Skeletal muscle tissue (tissue), 4 donors: Measurements from ENCODE around the gene UST. TPM values are rescaled to one million over a fixed set of nuclear protein-coding genes. Genes with fewer than 3 reads are reported as not detected.

Experiments used
- H3K27ac ChIP-seq: one replicate; pipeline ENCODE4 v1.7.0; 2013; ENCODE audit warnings: mild to moderate bottlenecking, low read depth, low read length, inconsistent platforms
- H3K27me3 ChIP-seq, 3 donors: one replicate each; pipeline ENCODE4 v1.7.0; 2013; ENCODE audit warnings: low read length in 3 of 3; ENCODE audit not compliant: control insufficient read depth in 3 of 3, insufficient read depth in 3 of 3
- H3K36me3 ChIP-seq, 3 donors: one replicate each; pipeline ENCODE4 v1.7.0; 2013; ENCODE audit warnings: low read length in 3 of 3; ENCODE audit not compliant: control insufficient read depth in 3 of 3, insufficient read depth in 3 of 3
- H3K4me1 ChIP-seq, 3 donors: one replicate each; pipeline ENCODE4 v1.7.0; 2013; ENCODE audit warnings: low read length in 3 of 3, mild to moderate bottlenecking in 3 of 3; ENCODE audit not compliant: control insufficient read depth in 3 of 3, insufficient read depth in 3 of 3
- H3K4me3 ChIP-seq, 3 donors: one replicate each; pipeline ENCODE4 v1.7.0; 2013; ENCODE audit warnings: low read length in 3 of 3
- H3K9ac ChIP-seq, 3 donors: one replicate each; pipeline ENCODE4 v1.7.0; 2013; ENCODE audit warnings: low read length in 3 of 3, mild to moderate bottlenecking in 3 of 3, moderate library complexity in 2 of 3, low read depth in 1 of 3
- H3K9me3 ChIP-seq, 3 donors: one replicate each; pipeline ENCODE4 v1.7.0; 2013; ENCODE audit warnings: low read length in 3 of 3; ENCODE audit not compliant: control insufficient read depth in 3 of 3
- total RNA-seq: library from RNA; depleted of rRNA; stranded (reverse); fragments of >200 nt; gene quantifications from one replicate; pipeline ENCODE4 v1.2.3, GENCODE V29; 2014
- donor health status: Osteomylitis.

The UST gene
- total RNA-seq, 1 donor from 2014 or later: 14.6 TPM

DNA sequence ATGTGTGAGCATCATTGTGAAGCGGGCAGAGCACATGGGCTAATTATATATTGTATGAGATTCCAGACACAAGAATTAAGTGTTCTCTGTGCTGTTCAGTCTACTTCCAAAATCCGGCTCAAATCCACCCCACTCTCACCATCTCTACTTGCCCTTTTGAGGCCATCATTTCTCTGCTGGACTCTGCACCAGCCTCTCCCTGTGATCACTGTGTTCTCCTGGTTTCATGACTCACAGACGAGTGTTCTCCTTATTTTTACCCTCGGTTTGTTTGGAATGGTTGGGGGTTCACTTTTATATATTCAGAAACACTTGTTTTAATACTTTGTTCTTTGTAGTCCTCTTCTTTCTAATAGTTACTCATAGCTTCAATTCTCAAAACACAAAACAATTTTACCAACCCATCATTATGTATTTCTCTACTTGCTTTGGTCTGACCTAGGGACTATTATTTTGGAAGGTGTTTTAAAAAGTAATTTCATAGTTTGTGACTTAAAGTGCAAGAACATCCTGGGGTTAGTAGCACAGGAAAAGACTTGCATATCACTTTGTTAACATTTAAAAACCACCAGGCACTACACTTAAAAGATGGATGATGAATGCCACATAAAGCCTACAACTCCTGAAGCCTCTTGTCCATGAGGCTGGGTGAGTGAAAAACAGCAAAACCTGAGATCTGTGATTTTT lies 82.7 kb downstream of the UST start:
- Histone ChIP-seq H3K9ac (no peak overlapping the region), H3K9me3 (no peaks in the 10 kb centered on the region), H3K4me3 (no peak overlapping the region), H3K36me3 (no peaks in the 10 kb centered on the region), H3K27ac (no peak overlapping the region), H3K4me1 (no peaks in the 10 kb centered on the region), H3K27me3 (no peaks in the 10 kb centered on the region)

DNA sequence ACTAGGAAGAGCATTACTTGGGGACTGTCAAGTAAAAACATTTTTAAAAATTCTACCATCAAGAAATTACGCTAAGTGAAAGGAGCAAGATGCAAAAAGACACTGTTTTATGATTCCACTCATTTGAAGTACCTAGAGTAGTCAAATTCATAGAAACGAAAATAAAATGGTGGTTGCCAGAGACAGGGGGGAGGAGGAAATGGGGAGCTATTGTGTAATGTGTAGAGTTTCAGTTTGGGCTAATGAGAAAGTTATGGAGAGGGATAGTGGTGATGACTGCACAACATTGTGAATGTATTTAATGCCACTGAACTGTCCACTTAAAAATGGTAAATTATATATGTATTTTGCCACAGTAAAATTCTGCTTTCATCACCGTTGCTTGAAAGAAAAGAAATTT lies 83.8 kb downstream of the UST start:
- Histone ChIP-seq H3K27me3 (no peaks in the 10 kb centered on the region), H3K9me3 (no peaks in the 10 kb centered on the region), H3K36me3 (no peaks in the 10 kb centered on the region), H3K9ac (no peak overlapping the region), H3K4me3 (no peak overlapping the region), H3K4me1 (no peaks in the 10 kb centered on the region), H3K27ac (no peak overlapping the region)

DNA sequence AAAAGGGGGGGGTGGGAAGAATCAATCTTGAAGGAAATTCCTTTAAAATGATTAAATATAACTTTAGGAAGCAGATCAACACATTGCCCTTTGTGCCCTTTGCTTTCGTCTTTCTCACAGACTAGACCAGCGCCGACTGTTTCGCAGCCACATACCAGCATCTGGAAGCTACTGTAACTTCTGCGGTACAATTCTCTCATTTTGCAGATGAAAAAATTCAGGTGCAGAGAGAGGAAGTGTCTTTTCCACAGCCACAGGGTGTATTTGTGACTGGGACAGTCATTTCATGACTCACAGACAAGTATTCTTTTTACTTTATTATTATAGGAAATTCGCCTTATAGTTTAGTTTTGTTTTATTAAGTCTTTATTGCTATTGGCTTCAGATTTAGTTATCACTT lies 84.2 kb downstream of the UST start:
- Histone ChIP-seq H3K27me3 (no peaks in the 10 kb centered on the region), H3K4me3 (no peak overlapping the region), H3K9ac (no peak overlapping the region), H3K27ac (no peak overlapping the region), H3K9me3 (no peaks in the 10 kb centered on the region), H3K4me1 (no peaks in the 10 kb centered on the region), H3K36me3 (no peaks in the 10 kb centered on the region)

DNA sequence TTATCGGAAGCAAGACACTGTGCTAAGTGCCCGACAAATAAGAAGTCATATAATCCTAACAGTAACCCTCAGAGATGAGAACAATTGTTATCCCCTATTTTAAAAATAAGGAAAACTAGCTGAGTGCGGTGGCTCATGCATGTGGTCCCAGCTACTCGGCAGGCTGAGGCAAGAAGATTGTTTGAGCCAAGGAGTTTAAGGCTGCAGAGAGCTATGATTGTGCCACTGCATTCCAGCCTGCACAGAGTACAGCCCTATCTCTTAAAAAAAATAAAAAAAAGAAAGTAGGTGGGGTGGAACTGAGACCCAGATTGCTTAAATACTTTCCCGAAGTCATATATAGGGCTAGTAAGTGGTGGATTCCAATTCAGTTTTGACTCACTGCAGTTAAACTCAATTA lies 84.7 kb downstream of the UST start:
- H3K27ac ChIP-seq: no peak overlapping the region

DNA sequence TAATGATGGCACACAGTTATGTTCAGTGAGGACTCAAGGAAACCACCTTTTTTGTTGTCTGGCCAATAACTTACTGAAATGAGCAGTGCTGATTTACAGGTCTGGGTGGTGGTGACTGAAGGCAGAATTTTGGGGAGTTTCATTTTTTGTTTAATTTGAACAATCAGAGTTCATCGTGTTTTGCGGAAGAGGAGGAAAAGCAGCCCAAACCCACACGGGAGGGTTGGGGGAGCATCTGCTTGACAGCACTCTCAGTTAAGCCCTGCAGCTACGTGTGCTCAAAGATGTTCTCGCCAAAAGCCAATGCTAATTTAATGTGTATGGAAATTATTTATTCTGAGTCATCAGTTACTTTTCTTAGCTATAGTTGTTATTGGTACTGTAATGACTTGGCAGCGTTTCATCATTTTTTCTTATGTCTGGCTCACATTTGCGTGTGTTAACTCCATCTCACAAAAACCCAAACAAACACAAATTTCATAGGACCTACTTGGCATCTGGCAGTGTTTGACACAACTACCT lies 89.2 kb downstream of the UST start:
- Histone ChIP-seq H3K9me3 (no peaks in the 10 kb centered on the region), H3K27me3 (no peaks in the 10 kb centered on the region), H3K36me3 (no peaks in the 10 kb centered on the region), H3K9ac (no peak overlapping the region), H3K4me3 (no peak overlapping the region), H3K4me1 (no peaks in the 10 kb centered on the region), H3K27ac (no peak overlapping the region)

More for the DNA sequence above, 84.7 kb downstream of the UST start:
- Histone ChIP-seq H3K4me1 (no peaks in the 10 kb centered on the region), H3K36me3 (no peaks in the 10 kb centered on the region), H3K9ac (no peak overlapping the region), H3K9me3 (no peaks in the 10 kb centered on the region), H3K4me3 (no peak overlapping the region), H3K27me3 (no peaks in the 10 kb centered on the region)

DNA sequence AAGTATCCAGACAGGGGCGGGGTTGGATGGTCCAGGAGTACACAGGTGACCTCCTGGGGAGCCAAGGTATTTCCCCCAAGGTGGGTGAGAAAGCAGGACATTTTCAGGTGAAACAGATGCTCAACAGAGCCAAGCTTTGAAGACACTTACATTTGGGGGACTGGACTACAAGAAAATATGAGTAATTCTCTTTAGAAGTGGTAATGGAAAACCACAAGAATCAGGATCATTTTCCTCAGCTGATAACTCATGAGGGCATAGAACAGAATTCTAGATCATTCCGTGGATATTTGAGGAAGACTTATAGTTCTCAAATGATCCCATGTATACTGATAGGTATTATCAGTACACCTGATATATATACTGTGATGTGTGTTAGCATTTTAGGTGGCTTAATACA lies 89.9 kb downstream of the UST start:
- no peak overlapping the region for H3K27ac ChIP-seq
- no peak overlapping the region for H3K4me3 ChIP-seq
- H3K27me3 ChIP-seq: no peaks in the 10 kb centered on the region
- H3K9ac ChIP-seq: no peak overlapping the region
- no peaks in the 10 kb centered on the region for H3K9me3 ChIP-seq
- H3K36me3 ChIP-seq: no peaks in the 10 kb centered on the region
- H3K4me1 ChIP-seq: no peaks in the 10 kb centered on the region

DNA sequence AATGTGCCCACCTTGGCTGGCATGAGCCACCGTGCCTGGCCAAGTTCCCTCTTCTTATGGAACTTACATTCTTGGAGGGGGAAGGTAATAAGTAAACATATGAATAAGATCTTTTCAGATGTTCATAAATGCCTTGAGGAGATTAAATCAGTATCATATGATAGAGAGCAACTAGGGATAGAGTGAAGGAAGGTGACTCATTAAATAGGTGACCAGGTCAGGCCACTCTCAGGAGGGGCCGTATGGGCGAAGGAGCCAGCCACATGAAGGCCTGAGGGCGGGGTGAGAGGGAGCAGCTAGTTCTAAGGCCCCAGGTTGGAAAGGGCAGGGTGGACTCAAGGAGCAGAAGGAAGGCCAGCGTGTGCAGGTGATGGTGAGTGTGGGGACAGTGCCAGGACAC lies 91.1 kb downstream of the UST start:
- Histone ChIP-seq H3K4me3 (no peak overlapping the region), H3K27me3 (no peaks in the 10 kb centered on the region), H3K9me3 (no peaks in the 10 kb centered on the region), H3K36me3 (no peaks in the 10 kb centered on the region), H3K9ac (no peak overlapping the region), H3K27ac (no peak overlapping the region), H3K4me1 (no peaks in the 10 kb centered on the region)

DNA sequence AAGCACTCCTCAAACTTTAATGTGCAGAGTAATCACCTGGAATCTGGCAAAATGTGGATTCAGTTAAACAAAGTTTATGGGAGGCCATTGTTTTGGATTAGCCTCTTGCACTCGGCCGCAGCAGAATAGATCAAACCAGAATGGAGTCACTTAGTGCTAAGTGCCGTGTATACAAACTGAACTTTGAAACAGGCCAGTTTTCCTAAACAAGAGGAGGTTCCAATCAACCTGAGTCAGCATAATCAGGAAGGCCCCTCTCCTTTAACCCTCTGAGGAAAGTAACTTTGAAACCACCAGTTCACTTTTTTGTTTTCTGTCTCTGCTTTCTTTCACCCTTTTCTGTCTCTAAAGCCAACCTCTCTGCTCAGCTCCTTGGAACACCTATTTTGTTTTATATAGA lies 92.2 kb downstream of the UST start:
- H3K4me3 ChIP-seq: no peak overlapping the region
- no peaks in the 10 kb centered on the region for H3K9me3 ChIP-seq
- no peaks in the 10 kb centered on the region for H3K36me3 ChIP-seq
- H3K27me3 ChIP-seq: no peaks in the 10 kb centered on the region
- H3K4me1 ChIP-seq: no peaks in the 10 kb centered on the region
- no peak overlapping the region for H3K27ac ChIP-seq
- H3K9ac ChIP-seq: no peak overlapping the region

DNA sequence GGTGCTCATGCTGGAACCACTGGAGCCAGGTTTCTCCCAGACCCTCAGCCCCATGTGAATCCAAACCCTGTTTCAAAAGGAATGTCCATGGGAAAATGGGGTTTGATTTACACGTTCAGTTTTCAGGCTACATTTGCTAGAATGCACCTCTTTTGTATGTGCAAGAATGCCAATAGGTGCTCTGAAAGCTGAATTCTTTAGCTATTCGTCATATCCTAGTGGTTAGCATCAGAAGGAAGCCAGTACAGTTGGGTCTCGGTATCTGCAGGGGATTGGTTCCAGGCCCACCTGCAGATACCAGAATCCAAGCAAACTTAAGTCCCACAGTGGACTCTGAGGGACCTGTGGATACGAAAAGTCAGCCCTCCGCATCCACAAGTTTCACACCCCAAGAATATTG lies 93.4 kb downstream of the UST start:
- H3K27ac ChIP-seq: no peak overlapping the region

DNA sequence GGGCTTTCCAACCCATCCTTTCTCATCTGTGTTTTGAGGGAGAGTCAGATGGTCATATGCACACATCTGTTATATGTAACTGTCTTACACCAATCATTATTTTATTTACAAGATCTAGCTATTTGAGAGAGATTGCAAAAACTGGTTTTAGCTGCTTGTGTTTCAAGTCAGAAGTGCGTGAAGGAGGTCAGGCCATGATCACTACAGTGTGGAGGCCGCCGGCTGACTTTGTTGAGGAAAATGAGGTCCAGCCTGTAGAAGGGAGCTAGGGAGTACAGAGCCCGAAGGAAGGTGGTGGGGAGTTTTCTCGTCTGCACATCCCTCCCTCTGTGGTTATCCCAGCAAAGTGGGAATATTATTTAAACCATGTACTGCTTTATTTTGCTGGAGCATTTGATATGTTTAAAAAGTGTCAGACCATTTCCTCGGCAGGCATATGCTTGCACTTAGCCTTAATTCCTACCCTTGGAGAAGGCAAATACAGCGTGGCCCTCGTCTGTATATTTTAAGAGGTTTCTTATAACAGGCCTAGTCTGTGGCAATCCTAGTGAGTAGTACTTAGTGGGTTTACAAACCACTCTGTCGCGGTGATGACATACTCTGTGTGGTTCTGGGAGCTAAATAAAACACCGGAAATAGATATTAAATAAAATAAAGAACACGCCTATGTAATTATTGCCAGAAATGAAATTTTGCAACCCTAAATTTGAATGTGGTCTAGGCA lies 95.6 kb downstream of the UST start:
- H3K27ac ChIP-seq: no peak overlapping the region
- no peaks in the 10 kb centered on the region for H3K27me3 ChIP-seq
- no peaks in the 10 kb centered on the region for H3K9me3 ChIP-seq
- H3K9ac ChIP-seq: no peak overlapping the region
- H3K4me3 ChIP-seq: no peak overlapping the region
- H3K36me3 ChIP-seq: no peaks in the 10 kb centered on the region
- H3K4me1 ChIP-seq: peaks cover 0 to 4% (median 0%) of the 10 kb centered on the region in 3 donors

More for the DNA sequence above, 93.4 kb downstream of the UST start:
- Histone ChIP-seq H3K4me1 (no peaks in the 10 kb centered on the region), H3K4me3 (no peak overlapping the region), H3K36me3 (no peaks in the 10 kb centered on the region), H3K9ac (no peak overlapping the region), H3K27me3 (no peaks in the 10 kb centered on the region), H3K9me3 (no peaks in the 10 kb centered on the region)
